ENCODE measurements around the gene PLSCR2.
A peak's percentile ranks its signal among the peaks of the same experiment; 100 is the strongest.
"Not testable (repeated sequence)": the region's sequence is repeated elsewhere in the genome, so short reads cannot be mapped to it uniquely, and the experiment has no call there.

The PLSCR2 gene

GRCh38 chr3:146469150-146470017 lies at the start of gene PLSCR2:
Gene PLSCR2, minus strand, starts transcription at chr3:146469561. Its CDS starts 9,657 bp downstream, at chr3:146459904.
- peak; percentile 69 for DNase-seq

- no peak for DNase-seq
Measured at GRCh38 chr3:146517684-146518435, 48.5 kb upstream of the PLSCR2 start.

DNA sequence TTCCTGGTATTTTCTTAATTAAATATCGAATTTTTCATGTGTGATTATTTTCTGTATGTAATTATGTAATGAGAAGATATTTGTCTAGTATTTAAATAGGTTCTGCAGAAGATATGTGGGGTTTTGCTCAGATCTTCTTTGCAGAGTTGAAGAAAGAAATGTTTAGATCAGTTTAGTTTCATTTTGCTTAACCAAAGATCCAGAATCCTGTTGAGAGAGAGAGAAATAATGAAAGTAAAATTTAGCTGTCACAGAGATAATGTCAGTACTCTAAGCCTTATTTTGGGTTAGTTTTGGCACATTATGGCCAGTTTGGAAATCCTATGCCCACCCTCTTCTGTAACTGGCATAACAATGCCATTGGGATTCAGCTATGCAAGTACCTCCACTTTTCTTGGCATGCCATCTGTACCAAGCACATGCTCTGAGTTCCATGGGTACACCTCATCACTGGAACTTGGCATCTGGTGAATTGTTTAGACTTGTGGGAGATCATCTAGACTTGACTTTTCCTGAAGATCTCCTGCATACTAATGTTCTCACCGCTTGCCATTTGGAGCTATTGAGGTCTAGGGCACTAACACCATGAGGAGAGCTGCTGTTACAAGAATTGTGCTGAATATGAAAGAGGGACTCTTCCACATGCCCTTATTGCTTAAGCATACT lies 44.2 kb upstream of the PLSCR2 start:
- DNase-seq: no peak

DNA sequence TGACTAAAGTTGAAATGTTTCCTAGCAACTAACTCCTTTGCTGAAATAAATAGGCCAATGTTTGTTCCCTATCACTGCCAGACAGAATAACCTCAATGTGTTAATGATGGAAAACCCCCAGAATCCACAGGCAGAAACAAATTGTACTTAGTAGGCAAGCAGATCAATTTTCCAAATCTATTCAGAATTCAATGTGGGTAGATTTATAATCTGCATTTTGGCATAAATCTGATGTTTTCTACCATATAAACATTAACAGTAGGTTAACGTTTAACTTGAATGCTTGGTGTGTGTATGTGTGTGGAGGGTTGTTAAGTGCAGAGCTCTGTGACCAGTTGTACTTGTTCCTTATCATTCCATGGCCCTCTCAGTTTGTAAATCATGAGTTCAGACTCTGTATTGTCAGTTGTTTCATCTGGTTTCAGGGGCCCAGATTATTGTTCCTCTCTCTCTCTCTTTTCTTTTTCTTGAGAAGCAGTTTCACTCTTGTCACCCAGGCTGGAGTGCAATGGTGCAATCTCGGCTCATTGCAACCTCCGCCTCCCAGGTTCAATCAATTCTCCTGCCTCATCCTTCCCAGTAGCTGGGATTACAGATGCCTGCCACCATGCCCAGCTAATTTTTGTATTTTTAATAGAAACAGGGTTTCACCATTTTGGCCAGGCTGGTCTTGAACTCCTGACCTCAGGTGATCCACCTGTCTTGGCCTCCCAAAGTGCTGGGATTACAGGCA lies 42.2 kb upstream of the PLSCR2 start:
- DNase-seq: no peak

DNA sequence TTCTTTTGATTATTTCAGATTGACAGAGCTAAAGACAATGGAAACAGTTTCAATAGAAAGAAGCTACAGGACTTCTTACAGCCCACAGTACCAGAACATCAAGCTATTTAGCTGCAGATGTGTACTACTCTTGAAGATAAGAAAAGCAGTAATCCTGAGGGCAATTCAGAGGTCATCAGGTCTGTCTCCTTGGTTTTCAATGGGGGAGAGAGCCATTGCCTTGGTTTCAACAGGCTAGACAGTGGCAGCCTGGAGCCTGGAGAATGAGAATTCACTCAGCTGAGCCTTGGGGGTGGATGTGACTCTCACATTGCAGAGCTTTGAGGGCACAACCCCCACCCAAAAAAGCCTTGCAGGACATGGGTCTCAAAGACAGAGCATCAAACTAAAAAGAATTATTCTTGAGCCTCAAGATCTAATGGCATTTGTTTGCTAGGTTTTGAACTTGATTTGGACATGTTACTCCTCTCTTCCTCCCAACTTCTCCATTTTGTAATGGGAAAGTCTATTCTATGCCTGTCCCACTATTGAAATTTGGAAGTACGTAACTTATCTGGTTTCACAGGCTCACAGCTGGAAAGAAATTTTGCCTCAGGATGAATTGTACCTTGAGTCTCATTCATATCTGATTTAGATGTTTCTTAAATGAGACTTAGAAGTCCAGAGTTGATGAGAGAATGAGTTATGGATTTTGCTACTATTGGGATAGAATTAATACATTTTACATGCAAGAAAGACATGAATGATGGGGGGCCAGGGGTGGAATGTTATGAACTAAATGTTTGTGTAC lies 38.2 kb upstream of the PLSCR2 start:
- no peak for DNase-seq

- no peak for DNase-seq
Measured at GRCh38 chr3:146505516-146505915, 36.2 kb upstream of the PLSCR2 start.

DNA sequence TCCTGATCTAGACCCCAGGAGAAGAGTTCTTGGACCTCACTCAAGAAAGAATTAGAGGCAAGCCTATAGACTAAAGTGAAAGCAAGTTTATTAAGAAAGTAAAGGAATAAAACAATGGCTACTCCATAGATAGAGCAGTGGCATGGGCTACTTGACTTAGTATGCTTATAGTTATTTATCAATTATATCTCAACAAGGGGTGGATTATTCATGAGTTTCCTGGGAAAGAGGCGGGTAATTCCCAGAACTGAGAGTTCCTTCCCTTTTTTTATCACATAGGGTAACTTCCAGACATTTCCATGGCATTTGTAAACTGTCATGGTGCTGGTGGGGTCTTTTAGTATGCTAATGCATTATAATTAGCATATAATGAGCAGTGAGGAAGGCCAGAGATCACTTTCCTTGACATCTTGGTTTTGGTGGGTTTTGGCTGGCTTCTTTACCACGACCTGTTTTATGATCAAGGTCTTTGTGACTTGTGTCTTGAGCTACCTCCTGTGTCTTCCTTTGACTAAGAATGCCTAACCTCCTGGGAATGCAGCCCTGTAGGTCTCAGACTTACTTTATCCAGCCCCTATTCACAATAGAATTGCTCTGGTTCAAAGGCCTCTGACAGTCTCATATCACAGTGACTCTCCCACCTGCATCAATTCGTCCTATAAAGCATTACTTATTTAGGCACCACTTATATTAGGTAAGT lies 35.3 kb upstream of the PLSCR2 start:
- no peak for DNase-seq

- DNase-seq: no peak
Measured at GRCh38 chr3:146503461-146504202, 34.3 kb upstream of the PLSCR2 start.

DNA sequence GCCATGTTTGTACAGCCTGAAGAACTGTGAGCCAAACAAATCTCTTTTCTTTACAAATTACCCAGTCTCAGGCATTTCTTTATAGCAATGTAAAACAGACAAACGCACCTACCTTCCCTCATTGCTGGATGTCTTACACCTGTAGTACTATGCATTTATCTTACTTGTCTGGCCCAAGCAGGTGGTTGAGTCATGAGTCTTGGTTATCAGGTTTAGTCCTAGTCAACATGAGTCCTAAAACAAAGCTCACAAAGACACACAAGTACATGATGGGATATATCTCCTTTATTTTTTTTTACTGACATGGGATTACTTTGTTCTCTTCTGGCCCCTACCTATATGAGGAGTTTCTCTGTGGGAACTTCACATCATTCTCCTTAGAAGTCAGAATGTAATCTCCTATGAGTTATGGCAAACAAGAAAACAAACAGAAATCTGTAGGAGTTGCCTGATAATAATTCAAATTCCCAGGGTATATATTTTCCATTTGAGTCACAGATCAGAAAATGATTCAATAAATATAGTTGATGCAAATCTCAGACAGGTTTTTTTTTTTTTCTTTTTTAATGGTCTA lies 33.6 kb upstream of the PLSCR2 start:
- DNase-seq: no peak

- no peak for DNase-seq
Measured at GRCh38 chr3:146501752-146502151, 32.4 kb upstream of the PLSCR2 start.

- DNase-seq: no peak
Measured at GRCh38 chr3:146499701-146500100, 30.3 kb upstream of the PLSCR2 start.

- no peak for DNase-seq
Measured at GRCh38 chr3:146498002-146498736, 28.8 kb upstream of the PLSCR2 start.

- not testable (repeated sequence) for DNase-seq
Measured at GRCh38 chr3:146497145-146497843, 27.9 kb upstream of the PLSCR2 start.

DNA sequence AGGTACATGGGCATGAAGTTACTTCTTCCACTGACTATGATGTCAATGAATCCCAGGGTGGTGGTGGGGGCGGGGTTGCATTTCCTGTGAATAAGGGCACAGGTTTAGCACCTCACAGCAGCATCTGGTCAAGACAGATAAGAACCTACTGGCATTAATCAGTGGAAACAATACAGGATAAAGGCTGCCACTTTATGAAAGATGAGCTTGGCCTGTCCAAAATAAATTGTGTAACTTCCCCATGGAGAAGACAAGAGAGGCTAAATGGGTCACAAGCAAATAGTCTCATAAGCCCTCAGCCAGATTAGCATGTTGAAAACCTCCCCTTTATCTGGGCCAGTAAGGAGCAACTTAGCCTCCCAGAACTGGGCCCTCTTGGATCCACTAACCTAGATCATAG lies 27.4 kb upstream of the PLSCR2 start:
- no peak for DNase-seq

DNA sequence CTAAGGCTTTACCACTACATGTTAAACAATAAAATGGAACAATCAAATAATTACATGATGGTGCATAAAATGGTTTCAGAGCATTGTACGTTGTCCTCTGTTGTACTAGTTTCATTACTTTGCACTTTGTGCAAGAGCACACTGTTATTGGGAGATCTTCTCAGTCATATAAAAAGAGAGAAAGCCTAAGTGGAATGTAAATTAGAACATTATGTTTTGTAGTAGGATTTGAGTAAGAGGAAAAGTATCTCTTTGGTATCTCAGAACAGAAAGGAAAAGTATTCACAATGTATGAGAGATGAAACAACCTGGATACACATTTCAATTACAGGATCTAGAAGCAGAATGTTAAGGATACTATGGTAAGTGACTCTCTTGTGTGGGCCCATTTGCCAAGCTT lies 26.9 kb upstream of the PLSCR2 start:
- no peak for DNase-seq

DNA sequence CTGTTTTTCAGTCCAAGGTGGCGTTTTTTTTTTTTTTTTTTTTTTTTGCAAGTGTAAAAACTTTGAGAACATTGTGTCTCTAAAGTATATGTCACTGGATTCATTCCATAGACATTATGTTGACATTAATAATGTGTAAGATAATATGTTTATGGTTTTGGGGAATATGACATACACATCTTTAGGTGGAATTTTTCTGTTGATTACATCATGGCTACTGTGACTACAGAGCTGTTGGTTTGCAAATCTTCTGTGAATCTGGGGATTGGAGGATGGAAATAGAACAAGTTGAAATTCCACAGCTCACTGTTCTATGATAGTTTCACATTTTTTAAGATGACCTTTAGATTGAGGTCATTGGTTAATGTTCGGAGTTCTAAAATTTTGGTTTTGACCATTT lies 24.4 kb upstream of the PLSCR2 start:
- no peak for DNase-seq

DNA sequence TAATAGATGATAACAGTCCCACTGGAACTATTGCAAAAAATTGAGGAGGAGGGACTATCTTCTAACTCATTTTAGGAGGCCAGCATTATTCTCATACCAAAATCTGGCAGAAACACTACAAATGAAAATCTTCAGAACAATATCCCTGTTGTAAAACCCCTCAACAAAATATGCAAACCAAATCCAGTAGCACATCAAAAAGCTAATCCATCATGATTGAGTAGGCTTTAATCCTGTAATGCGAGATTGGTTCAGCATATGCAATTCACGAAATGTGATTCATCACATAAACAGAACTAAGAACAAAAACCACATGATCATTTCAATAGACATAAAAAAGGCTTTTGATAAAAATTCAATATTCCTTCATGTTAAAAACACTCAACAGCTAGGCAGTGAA lies 23.9 kb upstream of the PLSCR2 start:
- no peak for DNase-seq

- DNase-seq: no peak
Measured at GRCh38 chr3:146491303-146491702, 21.9 kb upstream of the PLSCR2 start.

DNA sequence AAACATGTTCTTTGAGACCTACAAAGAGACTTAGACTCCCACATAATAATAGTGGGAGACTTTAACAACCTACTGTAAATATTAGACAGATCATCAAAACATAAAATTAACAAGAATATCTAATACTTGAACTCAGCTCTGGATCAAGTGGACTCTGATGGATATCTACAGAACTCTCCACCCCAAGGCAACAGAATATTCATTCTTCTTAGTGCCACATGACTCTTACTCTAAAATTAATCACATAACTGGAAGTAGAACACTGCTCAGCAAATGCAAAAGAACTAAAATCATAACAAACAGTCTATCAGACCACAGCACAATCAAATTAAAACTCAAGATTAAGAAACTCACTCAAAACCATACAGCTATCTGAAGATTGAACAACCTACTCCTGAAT lies 15.9 kb upstream of the PLSCR2 start:
- no peak for DNase-seq
